Measurements from ENCODE around the gene HOXC9. TPM values are rescaled to one million over a fixed set of nuclear protein-coding genes. Genes with fewer than 3 reads are reported as not detected.

The HOXC9 gene
- total RNA-seq, 1 donor, result not detected

DNA sequence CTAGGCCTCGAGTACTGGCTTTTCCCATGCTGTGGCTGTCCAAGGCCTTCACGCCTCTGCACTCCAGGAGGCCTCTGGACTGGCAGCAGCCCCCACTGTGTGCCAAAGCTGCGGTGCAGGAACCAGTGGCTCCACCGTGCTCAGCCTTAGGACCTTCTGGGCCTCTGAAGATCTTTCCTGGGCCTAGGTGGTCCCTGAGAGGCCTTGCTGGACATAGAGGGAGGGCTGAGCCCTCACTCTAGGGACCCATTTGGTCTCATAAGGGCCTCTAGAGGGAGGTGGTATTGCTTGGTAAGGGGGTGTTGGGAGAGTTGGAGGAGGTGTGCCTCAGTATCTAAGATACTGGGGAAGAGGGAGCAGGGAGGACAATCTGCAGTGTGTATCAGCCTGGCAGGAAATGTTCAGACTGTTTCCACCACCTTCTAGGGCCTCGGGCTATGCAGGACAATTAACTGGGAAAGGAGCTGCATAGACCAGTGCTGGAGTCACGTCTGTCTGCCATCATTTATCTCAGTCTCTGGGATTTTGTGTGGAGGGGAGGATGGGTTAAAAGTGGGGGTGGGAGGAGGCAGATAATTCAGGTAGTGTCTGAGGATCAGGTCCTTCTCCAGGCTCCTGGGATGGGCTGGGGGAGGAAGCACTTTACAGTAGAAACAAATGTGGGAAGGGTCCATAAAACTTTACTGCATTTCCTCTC, 35.8 kb downstream of the HOXC9 start:
- TF ChIP-seq, protein P1, sequence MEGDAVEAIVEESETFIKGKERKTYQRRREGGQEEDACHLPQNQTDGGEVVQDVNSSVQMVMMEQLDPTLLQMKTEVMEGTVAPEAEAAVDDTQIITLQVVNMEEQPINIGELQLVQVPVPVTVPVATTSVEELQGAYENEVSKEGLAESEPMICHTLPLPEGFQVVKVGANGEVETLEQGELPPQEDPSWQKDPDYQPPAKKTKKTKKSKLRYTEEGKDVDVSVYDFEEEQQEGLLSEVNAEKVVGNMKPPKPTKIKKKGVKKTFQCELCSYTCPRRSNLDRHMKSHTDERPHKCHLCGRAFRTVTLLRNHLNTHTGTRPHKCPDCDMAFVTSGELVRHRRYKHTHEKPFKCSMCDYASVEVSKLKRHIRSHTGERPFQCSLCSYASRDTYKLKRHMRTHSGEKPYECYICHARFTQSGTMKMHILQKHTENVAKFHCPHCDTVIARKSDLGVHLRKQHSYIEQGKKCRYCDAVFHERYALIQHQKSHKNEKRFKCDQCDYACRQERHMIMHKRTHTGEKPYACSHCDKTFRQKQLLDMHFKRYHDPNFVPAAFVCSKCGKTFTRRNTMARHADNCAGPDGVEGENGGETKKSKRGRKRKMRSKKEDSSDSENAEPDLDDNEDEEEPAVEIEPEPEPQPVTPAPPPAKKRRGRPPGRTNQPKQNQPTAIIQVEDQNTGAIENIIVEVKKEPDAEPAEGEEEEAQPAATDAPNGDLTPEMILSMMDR (IDR thresholded peaks at IDR 0.05; ENCODE audit: insufficient read depth, low read length), result no peak
- H3K4me3 ChIP-seq (ENCODE audit: low read depth, low read length), result no peak overlapping the region
- DNase-seq (ENCODE audit: low read depth), result no peak

DNA sequence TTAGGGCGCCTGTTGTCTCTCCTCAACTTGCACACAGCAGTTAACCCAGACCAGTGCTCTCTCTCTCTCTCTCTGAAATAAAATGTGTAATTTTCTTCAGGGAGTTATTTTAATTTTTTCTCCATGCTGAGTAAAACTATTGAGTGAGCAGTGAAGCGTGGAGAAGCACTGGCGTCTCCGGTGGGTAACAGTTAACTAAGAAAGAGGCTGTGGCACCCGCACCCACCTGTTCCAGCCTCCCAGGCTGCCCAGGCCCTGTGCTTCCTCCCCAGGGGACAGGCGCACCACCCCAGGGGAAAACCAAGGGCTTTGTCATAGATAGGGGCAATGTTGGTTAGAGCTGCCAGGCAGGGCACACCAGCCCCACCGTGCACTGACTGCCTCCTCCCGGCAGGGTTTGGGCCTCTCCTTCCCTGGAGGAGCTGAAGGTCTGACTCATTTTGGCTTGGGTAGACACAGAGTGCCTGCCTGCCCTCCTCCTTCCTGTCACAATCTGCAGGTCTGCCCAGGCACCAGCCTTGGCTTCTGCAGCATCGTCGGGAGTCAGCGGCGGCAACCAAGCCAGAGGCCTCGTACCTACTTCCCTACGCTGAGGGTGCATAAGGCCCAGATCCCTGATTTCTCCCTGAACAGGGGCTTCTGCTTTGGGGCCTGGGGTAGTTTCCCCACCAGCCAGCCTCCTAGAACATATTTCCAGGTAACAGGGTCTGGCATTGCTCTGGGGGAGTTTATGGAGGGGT, 36.8 kb downstream of the HOXC9 start:
- no peak overlapping the region for H3K4me3 ChIP-seq (ENCODE audit: low read depth, low read length)
- no peak for DNase-seq (ENCODE audit: low read depth)
- TF ChIP-seq, protein P1 (IDR thresholded peaks at IDR 0.05; ENCODE audit: insufficient read depth, low read length), result peak; percentile 20

DNA sequence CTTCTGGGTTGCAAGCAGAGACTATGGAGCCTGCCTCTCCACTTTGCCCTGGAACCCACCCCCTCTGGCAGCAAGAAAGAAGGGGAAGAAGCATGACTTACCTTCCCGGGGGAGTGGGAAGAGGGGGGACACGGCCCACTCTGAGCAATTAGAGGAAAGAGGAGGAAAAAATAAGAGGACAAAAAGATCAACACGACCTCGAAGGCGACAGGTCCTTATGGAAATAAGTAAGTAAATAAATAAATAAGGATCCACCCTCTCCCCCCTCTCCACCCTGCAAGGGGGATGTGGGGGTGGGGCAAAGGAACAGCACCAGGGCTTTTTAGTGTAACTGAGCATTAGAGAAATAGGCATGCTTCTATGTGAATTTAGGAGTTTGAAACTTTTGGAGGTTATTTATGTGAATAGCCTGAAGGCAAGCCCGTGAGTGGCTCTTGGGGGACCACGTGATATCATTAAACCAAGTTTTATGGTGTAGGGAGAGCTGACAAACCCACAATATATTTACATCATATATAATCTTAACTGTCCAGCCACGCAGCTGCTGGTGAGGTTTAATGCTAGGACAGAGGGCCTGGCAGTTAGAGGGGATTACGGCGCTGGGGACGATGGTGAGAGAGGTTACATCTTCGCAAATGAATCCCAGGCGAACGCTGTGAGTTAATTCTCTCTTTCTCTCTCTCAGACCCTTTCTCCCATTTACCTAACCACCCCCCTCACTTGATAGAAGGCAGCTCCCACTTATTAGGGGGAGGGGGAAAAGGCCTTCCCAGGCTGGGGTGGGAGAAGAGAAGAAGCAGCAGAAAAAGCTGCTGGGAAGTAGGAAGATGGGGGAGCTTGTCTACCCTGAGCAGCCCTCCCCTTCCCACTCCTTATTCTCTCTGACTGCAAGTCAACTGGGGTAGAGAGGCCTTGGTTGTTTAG, 37.7 kb downstream of the HOXC9 start:
- H3K4me3 ChIP-seq (ENCODE audit: low read depth, low read length), result no peak overlapping the region
- no peak for DNase-seq (ENCODE audit: low read depth)
- TF ChIP-seq, protein P1 (IDR thresholded peaks at IDR 0.05; ENCODE audit: insufficient read depth, low read length), result no peak

DNA sequence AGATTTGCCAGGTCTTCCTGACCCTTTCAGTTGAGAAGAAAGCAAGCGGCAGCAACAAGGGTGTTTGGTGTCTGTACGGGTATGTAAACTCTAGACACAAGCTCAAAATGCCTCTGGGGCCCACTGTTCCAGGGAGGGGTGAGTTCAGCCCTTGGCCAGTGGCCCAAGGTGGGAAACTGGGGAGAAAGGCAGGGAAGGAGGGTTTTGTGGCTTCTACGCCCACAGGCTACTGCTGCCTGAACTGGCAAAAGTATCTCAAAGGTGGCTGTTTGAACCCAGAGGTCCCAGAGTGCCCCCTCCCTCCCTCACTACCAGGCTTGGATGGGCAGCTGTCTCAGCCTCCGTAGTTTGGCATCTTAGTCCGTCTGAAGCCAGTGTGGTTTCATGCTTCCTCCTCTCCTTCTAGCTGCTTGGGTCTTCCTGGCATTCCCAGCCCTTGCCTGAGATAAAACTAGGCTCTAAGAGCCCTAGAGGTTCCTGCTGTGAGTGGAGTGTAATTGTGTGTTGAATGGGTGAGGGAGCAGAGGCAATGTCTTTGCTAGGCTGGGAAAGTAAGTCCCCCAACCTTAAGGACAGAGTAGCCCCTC, 38.4 kb downstream of the HOXC9 start:
- TF ChIP-seq, protein P1 (IDR thresholded peaks at IDR 0.05; ENCODE audit: insufficient read depth, low read length), result no peak
- no peak for DNase-seq (ENCODE audit: low read depth)
- no peak overlapping the region for H3K4me3 ChIP-seq (ENCODE audit: low read depth, low read length)

DNA sequence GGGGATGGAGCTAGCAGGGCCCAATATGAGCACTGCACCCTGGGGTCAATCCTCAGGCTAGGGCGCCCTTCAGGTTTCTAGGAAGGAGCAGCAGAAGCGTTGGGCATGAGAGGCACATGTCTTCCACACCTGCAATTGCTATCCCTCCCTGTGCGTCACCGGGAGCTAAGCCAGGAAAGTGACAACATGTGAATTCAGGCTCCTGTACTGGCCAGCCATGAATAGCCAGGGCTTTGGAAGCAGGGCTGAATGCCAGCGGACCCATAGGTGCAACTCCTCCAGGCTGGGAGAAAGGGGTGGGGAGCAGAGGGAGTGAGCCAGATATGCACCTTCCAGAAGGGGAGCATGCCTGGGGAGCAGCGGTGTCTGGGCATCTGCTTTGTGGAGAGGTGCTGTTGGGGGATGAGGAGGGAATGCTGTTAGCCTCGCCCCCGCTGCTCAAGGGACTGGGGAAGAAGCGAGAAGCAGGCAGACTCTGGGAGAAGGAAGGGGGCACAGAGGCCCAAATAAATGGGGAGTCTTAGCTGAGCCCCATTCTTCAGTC, 39.0 kb downstream of the HOXC9 start:
- TF ChIP-seq, protein P1 (IDR thresholded peaks at IDR 0.05; ENCODE audit: insufficient read depth, low read length), result no peak
- no peak overlapping the region for H3K4me3 ChIP-seq (ENCODE audit: low read depth, low read length)
- no peak for DNase-seq (ENCODE audit: low read depth)

Data from fibroblast of the aortic adventitia (primary cell).